ENCODE data around the gene UQCRHL.

UQCRHL gene

DNA sequence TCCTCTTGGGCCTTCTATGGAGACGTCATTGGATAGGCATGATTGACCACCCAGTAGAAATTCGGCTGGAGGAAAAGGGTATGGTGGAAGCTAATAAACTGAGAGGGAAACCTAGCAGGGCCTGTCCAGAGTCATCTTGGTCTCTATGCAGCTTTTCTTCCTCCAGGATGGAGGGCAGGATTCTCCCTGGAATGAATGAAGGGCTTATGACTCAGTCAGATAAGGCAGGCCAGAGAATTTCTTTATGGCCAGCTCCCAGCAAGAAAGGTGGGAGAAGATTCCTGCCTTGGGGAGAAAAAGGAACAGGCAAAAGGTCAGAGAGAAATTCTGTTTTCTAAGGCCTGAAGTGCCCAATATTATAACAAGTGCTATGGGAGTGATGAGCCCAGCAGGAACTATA is 31.7 kb downstream of the UQCRHL start:
- TF ChIP-seq EP300 (IDR thresholded peaks at IDR 0.05; ENCODE audit: borderline replicate concordance), result no peak
- no peak for TF ChIP-seq TEAD4 (IDR thresholded peaks at IDR 0.05)
- TF ChIP-seq, protein P1, sequence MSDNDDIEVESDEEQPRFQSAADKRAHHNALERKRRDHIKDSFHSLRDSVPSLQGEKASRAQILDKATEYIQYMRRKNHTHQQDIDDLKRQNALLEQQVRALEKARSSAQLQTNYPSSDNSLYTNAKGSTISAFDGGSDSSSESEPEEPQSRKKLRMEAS (IDR thresholded peaks at IDR 0.05), result no peak
- no peak for TF ChIP-seq TAF1 (IDR thresholded peaks at IDR 0.05; ENCODE audit: low read depth)
- TF ChIP-seq NFIC (IDR thresholded peaks at IDR 0.05), result no peak
- no peak for TF ChIP-seq CREB1 (IDR thresholded peaks at IDR 0.05; ENCODE audit: low read depth)
- TF ChIP-seq, protein P2, sequence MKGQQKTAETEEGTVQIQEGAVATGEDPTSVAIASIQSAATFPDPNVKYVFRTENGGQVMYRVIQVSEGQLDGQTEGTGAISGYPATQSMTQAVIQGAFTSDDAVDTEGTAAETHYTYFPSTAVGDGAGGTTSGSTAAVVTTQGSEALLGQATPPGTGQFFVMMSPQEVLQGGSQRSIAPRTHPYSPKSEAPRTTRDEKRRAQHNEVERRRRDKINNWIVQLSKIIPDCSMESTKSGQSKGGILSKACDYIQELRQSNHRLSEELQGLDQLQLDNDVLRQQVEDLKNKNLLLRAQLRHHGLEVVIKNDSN (IDR thresholded peaks at IDR 0.05), result no peak
- TF ChIP-seq YY1 (IDR thresholded peaks at IDR 0.05; ENCODE audit: low read depth), result no peak
- TF ChIP-seq, protein P3, sequence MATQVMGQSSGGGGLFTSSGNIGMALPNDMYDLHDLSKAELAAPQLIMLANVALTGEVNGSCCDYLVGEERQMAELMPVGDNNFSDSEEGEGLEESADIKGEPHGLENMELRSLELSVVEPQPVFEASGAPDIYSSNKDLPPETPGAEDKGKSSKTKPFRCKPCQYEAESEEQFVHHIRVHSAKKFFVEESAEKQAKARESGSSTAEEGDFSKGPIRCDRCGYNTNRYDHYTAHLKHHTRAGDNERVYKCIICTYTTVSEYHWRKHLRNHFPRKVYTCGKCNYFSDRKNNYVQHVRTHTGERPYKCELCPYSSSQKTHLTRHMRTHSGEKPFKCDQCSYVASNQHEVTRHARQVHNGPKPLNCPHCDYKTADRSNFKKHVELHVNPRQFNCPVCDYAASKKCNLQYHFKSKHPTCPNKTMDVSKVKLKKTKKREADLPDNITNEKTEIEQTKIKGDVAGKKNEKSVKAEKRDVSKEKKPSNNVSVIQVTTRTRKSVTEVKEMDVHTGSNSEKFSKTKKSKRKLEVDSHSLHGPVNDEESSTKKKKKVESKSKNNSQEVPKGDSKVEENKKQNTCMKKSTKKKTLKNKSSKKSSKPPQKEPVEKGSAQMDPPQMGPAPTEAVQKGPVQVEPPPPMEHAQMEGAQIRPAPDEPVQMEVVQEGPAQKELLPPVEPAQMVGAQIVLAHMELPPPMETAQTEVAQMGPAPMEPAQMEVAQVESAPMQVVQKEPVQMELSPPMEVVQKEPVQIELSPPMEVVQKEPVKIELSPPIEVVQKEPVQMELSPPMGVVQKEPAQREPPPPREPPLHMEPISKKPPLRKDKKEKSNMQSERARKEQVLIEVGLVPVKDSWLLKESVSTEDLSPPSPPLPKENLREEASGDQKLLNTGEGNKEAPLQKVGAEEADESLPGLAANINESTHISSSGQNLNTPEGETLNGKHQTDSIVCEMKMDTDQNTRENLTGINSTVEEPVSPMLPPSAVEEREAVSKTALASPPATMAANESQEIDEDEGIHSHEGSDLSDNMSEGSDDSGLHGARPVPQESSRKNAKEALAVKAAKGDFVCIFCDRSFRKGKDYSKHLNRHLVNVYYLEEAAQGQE (IDR thresholded peaks at IDR 0.05; ENCODE audit: low read depth), result no peak

DNA sequence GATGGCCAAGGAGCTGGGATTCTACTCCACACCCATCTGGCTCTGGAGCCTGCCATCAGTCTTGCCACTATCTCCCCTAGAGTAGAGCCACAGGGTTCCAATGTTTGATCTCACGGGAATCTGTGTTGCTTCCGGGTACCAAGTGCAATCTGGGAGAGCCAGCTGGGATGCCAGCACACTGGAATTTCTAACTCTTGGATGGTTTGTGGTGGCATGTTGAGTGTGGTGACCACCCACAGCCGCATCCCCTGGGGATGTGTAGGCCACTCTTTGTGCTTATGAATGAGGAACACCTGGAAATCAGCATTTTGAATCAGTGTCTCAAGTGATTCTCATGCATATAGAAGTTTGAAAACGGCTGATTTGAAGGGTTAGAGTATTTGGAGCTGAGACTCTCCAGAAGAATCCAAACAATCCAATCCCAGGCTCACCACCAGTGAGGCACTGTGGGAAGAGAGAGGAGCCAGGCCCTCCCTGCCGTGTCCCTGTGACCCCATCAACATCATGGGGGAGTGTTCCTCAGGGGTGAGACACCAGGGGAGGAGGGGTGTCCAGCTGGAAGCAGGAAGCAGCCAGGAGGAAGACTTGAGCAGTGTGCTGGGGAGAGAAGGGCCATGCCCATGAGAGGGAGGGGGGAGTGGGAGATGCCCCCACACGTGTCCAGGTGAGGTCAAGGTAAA is 35.5 kb downstream of the UQCRHL start:
- TF ChIP-seq RAD21 (IDR thresholded peaks at IDR 0.05; ENCODE audit: low read depth), result no peak
- no peak for TF ChIP-seq TAF1 (IDR thresholded peaks at IDR 0.05; ENCODE audit: low read depth)
- no peak for TF ChIP-seq YY1 (IDR thresholded peaks at IDR 0.05; ENCODE audit: low read depth)
- TF ChIP-seq, protein P2 (IDR thresholded peaks at IDR 0.05), result no peak
- TF ChIP-seq TCF12 (IDR thresholded peaks at IDR 0.05; ENCODE audit: low read depth), result no peak
- no peak for TF ChIP-seq FOXM1 (IDR thresholded peaks at IDR 0.05; ENCODE audit: borderline replicate concordance, low read depth)
- no peak for TF ChIP-seq EGR1 (IDR thresholded peaks at IDR 0.05)
- TF ChIP-seq, protein P1 (IDR thresholded peaks at IDR 0.05), result no peak
- no peak for TF ChIP-seq CREB1 (IDR thresholded peaks at IDR 0.05; ENCODE audit: low read depth)
- TF ChIP-seq, protein P3 (IDR thresholded peaks at IDR 0.05; ENCODE audit: low read depth), result no peak
- TF ChIP-seq CEBPB (IDR thresholded peaks at IDR 0.05), result no peak
- no peak for TF ChIP-seq NFIC (IDR thresholded peaks at IDR 0.05)

DNA sequence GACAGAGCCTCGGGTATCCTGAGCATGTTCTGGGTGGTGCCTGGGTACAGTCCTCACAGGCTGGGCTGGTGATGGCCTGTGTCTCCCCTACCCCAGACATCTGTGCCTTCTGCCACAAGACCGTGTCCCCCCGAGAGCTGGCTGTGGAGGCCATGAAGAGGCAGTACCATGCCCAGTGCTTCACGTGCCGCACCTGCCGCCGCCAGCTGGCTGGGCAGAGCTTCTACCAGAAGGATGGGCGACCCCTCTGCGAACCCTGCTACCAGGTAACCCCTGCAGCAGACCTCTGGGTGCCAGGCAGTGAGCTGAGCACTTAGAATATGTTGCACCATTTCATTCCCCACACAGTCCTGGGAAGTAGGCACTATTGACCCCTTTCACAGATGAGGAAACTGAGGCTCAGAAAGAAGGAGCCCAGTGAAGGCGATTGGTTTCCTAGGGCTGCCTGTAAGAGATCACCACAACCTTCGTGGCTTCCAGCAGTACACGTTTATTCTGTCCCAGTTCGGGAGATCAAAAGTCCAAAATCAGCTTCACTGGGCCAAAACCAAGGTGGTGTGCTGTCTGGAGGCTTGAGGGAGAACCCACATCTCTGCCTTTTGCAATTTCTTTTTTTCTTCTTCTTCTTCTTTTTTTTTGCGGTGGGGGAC is 37.0 kb downstream of the UQCRHL start:
- TF ChIP-seq CREB1 (IDR thresholded peaks at IDR 0.05; ENCODE audit: low read depth) (no peak), EGR1 (IDR thresholded peaks at IDR 0.05) (no peak), ZBTB7A (IDR thresholded peaks at IDR 0.05; ENCODE audit: low read depth) (no peak), TCF12 (IDR thresholded peaks at IDR 0.05; ENCODE audit: low read depth) (no peak), EP300 (IDR thresholded peaks at IDR 0.05; ENCODE audit: borderline replicate concordance) (no peak), TEAD4 (IDR thresholded peaks at IDR 0.05) (no peak), RAD21 (IDR thresholded peaks at IDR 0.05; ENCODE audit: low read depth) (no peak), NFIC (IDR thresholded peaks at IDR 0.05) (no peak), FOXM1 (IDR thresholded peaks at IDR 0.05; ENCODE audit: borderline replicate concordance, low read depth) (no peak), TAF1 (IDR thresholded peaks at IDR 0.05; ENCODE audit: low read depth) (no peak), CEBPB (IDR thresholded peaks at IDR 0.05) (no peak), YY1 (IDR thresholded peaks at IDR 0.05; ENCODE audit: low read depth) (no peak)
- TF ChIP-seq, protein P3 (IDR thresholded peaks at IDR 0.05; ENCODE audit: low read depth), result no peak
- TF ChIP-seq, protein P1 (IDR thresholded peaks at IDR 0.05), result no peak
- TF ChIP-seq, protein P2 (IDR thresholded peaks at IDR 0.05), result no peak
